K562 (cell line): Measurements from ENCODE around the gene ZNF266. TPM values are rescaled to one million over a fixed set of nuclear protein-coding genes. Genes with fewer than 3 reads are reported as not detected.

Source experiments
- EP400 ChIP-seq: fragments of 450-650 bp; IDR thresholded peaks from 2 replicates; pipeline ENCODE4 v1.6.1; 2017; ENCODE audit warnings: antibody characterized with exemption, mild to moderate bottlenecking, moderate library complexity
- ETS1 ChIP-seq: conservative IDR thresholded peaks from 2 replicates; pipeline ENCODE4 v1.6.1; 2011; ENCODE audit warnings: low read depth, mild to moderate bottlenecking, low read length; ENCODE audit not compliant: control insufficient read depth
- HDGF ChIP-seq: fragments of 450-650 bp; IDR thresholded peaks from 2 replicates; pipeline ENCODE4 v1.6.1; 2016
- KLF1 ChIP-seq: fragments of 450-650 bp; IDR thresholded peaks from 2 replicates; pipeline ENCODE4 v1.6.1; 2016; ENCODE audit warnings: missing genetic modification characterization, missing compliant biosample characterization
- MGA ChIP-seq: fragments of 450-650 bp; IDR thresholded peaks from 2 replicates; pipeline ENCODE4 v1.6.1; 2016; ENCODE audit warnings: mild to moderate bottlenecking, moderate library complexity
- MLLT1 ChIP-seq, 2 experiments: fragments of 450-650 bp; IDR thresholded peaks; 2 replicates each; pipeline ENCODE4 v1.6.1; 2016
- NFIC ChIP-seq: fragments of 450-650 bp; IDR thresholded peaks from 2 replicates; pipeline ENCODE4 v1.6.1; 2017; ENCODE audit warnings: mild to moderate bottlenecking, inconsistent platforms
- NR1H2 ChIP-seq: sonication (generic); formaldehyde crosslinking; IDR thresholded peaks from 2 replicates; pipeline ENCODE4 v1.4.0; 2020; ENCODE audit warnings: mild to moderate bottlenecking, missing genetic modification reagents
- POLR2AphosphoS5 ChIP-seq: IDR thresholded peaks from 2 replicates; pipeline ENCODE4 v1.6.1; 2011; ENCODE audit warnings: mild to moderate bottlenecking, low read depth, low read length, moderate library complexity; ENCODE audit not compliant: control insufficient read depth, insufficient read depth
- THRAP3 ChIP-seq: fragments of 450-650 bp; IDR thresholded peaks from 2 replicates; pipeline ENCODE4 v1.6.1; 2016; ENCODE audit warnings: mild to moderate bottlenecking, inconsistent platforms, borderline replicate concordance
- YY1 ChIP-seq, 3 experiments: IDR thresholded peaks; 2 replicates each; pipeline ENCODE4 v1.6.1; 2011; ENCODE audit warnings: low read length in 2 of 3, mild to moderate bottlenecking in 2 of 3, moderate library complexity in 2 of 3, borderline replicate concordance in 1 of 3, control low read depth in 1 of 3, low read depth in 1 of 3; ENCODE audit not compliant: insufficient read depth in 3 of 3, insufficient replicate concordance in 2 of 3, control insufficient read depth in 1 of 3, insufficient read length in 1 of 3; ENCODE audit errors: extremely low read depth in 1 of 3
- polyA plus RNA-seq, 8 experiments: library from polyadenylated mRNA; depleted of rRNA in 4 of 8; stranded (reverse) in 5 of 8; unstranded in 3 of 8; fragments of >200 nt; fragmentation: Nextera tagmentation in 2 of 8; fragmentation: Illumina TruSeq in 1 of 8; extraction: Ambion mirVana in 2 of 8; extraction: Trizol in 1 of 8; gene quantifications; 2 replicates each; pipeline versions ENCODE4 v1.2.1 to v1.2.3, GENCODE V29; 2011 to 2014; ENCODE audit warnings: inconsistent platforms in 1 of 8, missing spikeins in 1 of 8
- total RNA-seq, 7 experiments: library from RNA; depleted of rRNA in 6 of 7; stranded (reverse); fragments of >200 nt in 6 of 7; fragmentation: Illumina TruSeq in 2 of 7; extraction: Trizol in 2 of 7; gene quantifications; 2 replicates each; pipeline versions ENCODE4 v1.2.1 to v1.2.3, GENCODE V29; 2011 to 2021; ENCODE audit warnings: low replicate concordance in 1 of 7

The ZNF266 gene
- total and polyA plus RNA-seq, 9 of the 15 experiments (the other 6 are each of a cell fraction or from before 2014, with no cell fraction given): 5.9 to 40.9 (median 20.3) TPM

GRCh38 chr19:9435279-9436268 is at the start of gene ZNF266 (continued):
- TF ChIP-seq MGA (peak; percentile 57), POLR2AphosphoS5 (peak; percentile 67), KLF1 (tag) (no peak), THRAP3 (no peak), EP400 (peak; percentile 68; the same call in 1 of the 2 replicates), NR1H2 (CRISPR knock-in tag) (0 out of 2 replicates have a peak, but pooled peaks have one; percentile 34), ETS1 (peak; percentile 44; the same call in 1 of the 2 replicates), YY1 (IDR thresholded peaks at IDR 0.05; ENCODE audit: borderline replicate concordance in 1 of 3, control insufficient read depth in 1 of 3, extremely low read depth in 1 of 3, insufficient read depth in 3 of 3, insufficient read length in 1 of 3, insufficient replicate concordance in 2 of 3, low read depth in 1 of 3, low read length in 2 of 3) (peak in 2 of 3 experiments; percentile 37 to 39), MLLT1 (IDR thresholded peaks at IDR 0.05) (no peak), HDGF (no peak), NFIC (no peak)
